IMR-90 (cell line): Measurements from ENCODE around the gene NXPH4. TPM values are rescaled to one million over a fixed set of nuclear protein-coding genes. Genes with fewer than 3 reads are reported as not detected.

ENCODE experiments used
- ATAC-seq: fragments of 200-7000 bp; cut with Tn5 transposase; 2 replicates; pipeline ENCODE4 v1.9.1; 2020; ENCODE audit warnings: low read depth, mild to moderate bottlenecking, moderate library complexity
- BruUV-seq: library from RNA; stranded (reverse); fragments of 400-500 nt; replicated peaks from 2 replicates; lab custom pipeline; 2021; lab: Mats Ljungman, UMichigan
- CTCF ChIA-PET: fragments of 300-600 bp; formaldehyde crosslinking; extraction: SDS; loops from one replicate; lab custom pipeline; 2021; ENCODE audit warnings: antibody characterized with exemption; lab: Yijun Ruan, JAX
- POLR2A ChIA-PET: fragments of 300-600 bp; sonication (Branson Sonifier 250); formaldehyde crosslinking; loops from one replicate; lab custom pipeline; 2022; ENCODE audit warnings: antibody characterized with exemption; ENCODE audit not compliant: unreplicated experiment; lab: Charles Lee
- DNase-seq: peaks from one replicate; pipeline ENCODE4 v3.0.0; 2013
- H2AFZ ChIP-seq: replicated peaks from 2 replicates; pipeline ENCODE3; 2013; ENCODE audit warnings: low read length, mild to moderate bottlenecking; ENCODE audit not compliant: poor library complexity
- H2AK5ac ChIP-seq: 2 replicates; pipeline ENCODE4 v1.6.1; 2013; ENCODE audit warnings: low read depth, low read length, inconsistent platforms
- H2AK9ac ChIP-seq: replicated peaks from 2 replicates; pipeline ENCODE3; 2013; ENCODE audit warnings: mild to moderate bottlenecking, low read depth, low read length, moderate library complexity; ENCODE audit not compliant: poor library complexity
- H2BK120ac ChIP-seq: 2 replicates; pipeline ENCODE4 v1.6.1; 2013; ENCODE audit warnings: low read depth, low read length, inconsistent platforms
- H2BK15ac ChIP-seq: 3 replicates; pipeline ENCODE4 v1.6.1; 2013; ENCODE audit warnings: low read depth, low read length, inconsistent platforms
- H2BK20ac ChIP-seq: 2 replicates; pipeline ENCODE4 v1.6.1; 2013; ENCODE audit warnings: low read depth, mild to moderate bottlenecking, inconsistent platforms, low read length, moderate library complexity
- H2BK5ac ChIP-seq: 2 replicates; pipeline ENCODE4 v1.6.1; 2013; ENCODE audit warnings: mild to moderate bottlenecking, low read depth, low read length, inconsistent platforms; ENCODE audit not compliant: poor library complexity, severe bottlenecking
- H3K14ac ChIP-seq: replicated peaks from 2 replicates; pipeline ENCODE4 v1.6.1; 2013; ENCODE audit warnings: low read depth, low read length, inconsistent platforms
- H3K18ac ChIP-seq: 2 replicates; pipeline ENCODE4 v1.6.1; 2013; ENCODE audit warnings: low read depth, low read length, control low read depth
- H3K23ac ChIP-seq: 2 replicates; pipeline ENCODE4 v1.6.1; 2013; ENCODE audit warnings: low read depth, low read length, inconsistent platforms
- H3K27ac ChIP-seq: 2 replicates; pipeline ENCODE4 v1.5.1; 2013; ENCODE audit warnings: mild to moderate bottlenecking, control low read depth, low read length; ENCODE audit not compliant: insufficient read depth
- H3K27me3 ChIP-seq: 2 replicates; pipeline ENCODE4 v1.6.1; 2013; ENCODE audit warnings: low read length; ENCODE audit not compliant: control insufficient read depth, insufficient read depth
- H3K36me3 ChIP-seq: 2 replicates; pipeline ENCODE4 v1.6.1; 2013; ENCODE audit warnings: low read length, mixed read lengths; ENCODE audit not compliant: control insufficient read depth, insufficient read depth
- H3K4ac ChIP-seq: 2 replicates; pipeline ENCODE4 v1.6.1; 2013; ENCODE audit warnings: low read depth, low read length, inconsistent platforms
- H3K4me1 ChIP-seq: 2 replicates; pipeline ENCODE4 v1.6.1; 2013; ENCODE audit warnings: low read length, mixed read lengths; ENCODE audit not compliant: control insufficient read depth, insufficient read depth
- H3K4me2 ChIP-seq: 2 replicates; pipeline ENCODE4 v1.6.1; 2013; ENCODE audit warnings: low read depth, mild to moderate bottlenecking, control low read depth, low read length, moderate library complexity
- H3K4me3 ChIP-seq: 2 replicates; pipeline ENCODE4 v1.5.1; 2013; ENCODE audit warnings: low read depth, mild to moderate bottlenecking, control low read depth, low read length, moderate library complexity; ENCODE audit not compliant: insufficient read depth
- H3K56ac ChIP-seq: 2 replicates; pipeline ENCODE4 v1.6.1; 2013; ENCODE audit warnings: low read length, inconsistent platforms; ENCODE audit not compliant: insufficient read depth; ENCODE audit errors: extremely low read depth
- H3K79me1 ChIP-seq, 2 experiments: 2 replicates each; pipeline ENCODE4 v1.6.1; 2013; ENCODE audit warnings: low read length in 2 of 2, inconsistent platforms in 1 of 2, low read depth in 1 of 2
- H3K9ac ChIP-seq: 2 replicates; pipeline ENCODE4 v1.6.1; 2013; ENCODE audit warnings: low read depth, low read length, control low read depth
- H3K9me1 ChIP-seq: 2 replicates; pipeline ENCODE4 v1.6.1; 2013; ENCODE audit warnings: low read length, inconsistent platforms; ENCODE audit not compliant: insufficient read depth
- H3K9me3 ChIP-seq: 2 replicates; pipeline ENCODE4 v1.6.1; 2013; ENCODE audit warnings: low read length; ENCODE audit not compliant: control insufficient read depth, insufficient read depth
- H4K20me1 ChIP-seq: 2 replicates; pipeline ENCODE4 v1.6.1; 2013; ENCODE audit warnings: low read length, inconsistent platforms; ENCODE audit not compliant: insufficient read depth
- H4K5ac ChIP-seq: 2 replicates; pipeline ENCODE4 v1.6.1; 2013; ENCODE audit warnings: mild to moderate bottlenecking, low read depth, low read length, control low read depth
- H4K8ac ChIP-seq, 2 experiments: 2 replicates each; pipeline ENCODE4 v1.6.1; 2013; ENCODE audit warnings: low read depth in 2 of 2, low read length in 2 of 2, control low read depth in 1 of 2, inconsistent platforms in 1 of 2
- H4K91ac ChIP-seq: 2 replicates; pipeline ENCODE4 v1.6.1; 2013; ENCODE audit warnings: low read depth, low read length, inconsistent platforms; ENCODE audit not compliant: insufficient read depth
- BHLHE40 ChIP-seq: fragments of 150-350 bp; IDR thresholded peaks from 2 replicates; pipeline ENCODE4 v1.6.1; 2016; ENCODE audit warnings: mild to moderate bottlenecking, low read depth, low read length
- CEBPB ChIP-seq: IDR thresholded peaks from 2 replicates; pipeline ENCODE4 v1.6.1; 2012; ENCODE audit warnings: low read depth, low read length, improper control_type of control experiment
- NFE2L2 ChIP-seq: fragments of 150-350 bp; IDR thresholded peaks from 2 replicates; pipeline ENCODE4 v1.6.1; 2016; ENCODE audit warnings: low read depth, mild to moderate bottlenecking, low read length
- POLR2A ChIP-seq: IDR thresholded peaks from 2 replicates; pipeline ENCODE4 v1.6.1; 2012; ENCODE audit warnings: mild to moderate bottlenecking, low read depth, low read length
- RAD21 ChIP-seq: IDR thresholded peaks from 2 replicates; pipeline ENCODE4 v1.6.1; 2012; ENCODE audit warnings: low read length, improper control_type of control experiment
- SMC3 ChIP-seq: fragments of 150-350 bp; IDR thresholded peaks from 2 replicates; pipeline ENCODE4 v1.6.1; 2016; ENCODE audit warnings: low read depth, mild to moderate bottlenecking, antibody characterized with exemption, low read length, moderate library complexity
- WGBS, 2 experiments: methylation state at CpG; one replicate each; pipeline versions ENCODE4 v1.1.5 to v1.1.7; 2013; ENCODE audit warnings: missing lambda C conversion rate in 2 of 2; ENCODE audit not compliant: insufficient read length in 1 of 2; ENCODE audit errors: extremely low coverage in 2 of 2; 5-methylcytosine and 5-hydroxymethylcytosine counted together
- dilution Hi-C: fragments of 300-500 bp; cut with HindIII; formaldehyde crosslinking; loops from one replicate; pipeline ENCODE4 v1.14.3; 2018; ENCODE audit warnings: low sequenced_read_pairs; ENCODE audit not compliant: unreplicated experiment
- in situ Hi-C: fragments of 300-500 bp; cut with MboI; formaldehyde crosslinking; loops from 3 replicates; pipeline ENCODE4 v1.14.3; 2019; ENCODE audit warnings: low sequenced_read_pairs, inconsistent platforms, mixed read lengths
- intact Hi-C: fragments of 100-400 bp; cut with micrococcal nuclease; formaldehyde crosslinking; loops from 2 replicates; pipeline ENCODE4 v1.10.0; 2022
- polyA plus RNA-seq, 3 experiments: library from polyadenylated mRNA; depleted of rRNA; stranded (reverse); fragments of >200 nt; gene quantifications; 2 replicates each; pipeline ENCODE4 v1.2.3, GENCODE V29; 2012; ENCODE audit warnings: low replicate concordance in 1 of 3
- total RNA-seq: library from RNA; depleted of rRNA; stranded (reverse); fragments of >200 nt; gene quantifications from 2 replicates; pipeline ENCODE4 v1.2.3, GENCODE V29; 2012

NXPH4 gene
- total and polyA plus RNA-seq, 2 of the 4 experiments (the other 2 are of a cell fraction), result 0.36 to 3.8 TPM

DNA sequence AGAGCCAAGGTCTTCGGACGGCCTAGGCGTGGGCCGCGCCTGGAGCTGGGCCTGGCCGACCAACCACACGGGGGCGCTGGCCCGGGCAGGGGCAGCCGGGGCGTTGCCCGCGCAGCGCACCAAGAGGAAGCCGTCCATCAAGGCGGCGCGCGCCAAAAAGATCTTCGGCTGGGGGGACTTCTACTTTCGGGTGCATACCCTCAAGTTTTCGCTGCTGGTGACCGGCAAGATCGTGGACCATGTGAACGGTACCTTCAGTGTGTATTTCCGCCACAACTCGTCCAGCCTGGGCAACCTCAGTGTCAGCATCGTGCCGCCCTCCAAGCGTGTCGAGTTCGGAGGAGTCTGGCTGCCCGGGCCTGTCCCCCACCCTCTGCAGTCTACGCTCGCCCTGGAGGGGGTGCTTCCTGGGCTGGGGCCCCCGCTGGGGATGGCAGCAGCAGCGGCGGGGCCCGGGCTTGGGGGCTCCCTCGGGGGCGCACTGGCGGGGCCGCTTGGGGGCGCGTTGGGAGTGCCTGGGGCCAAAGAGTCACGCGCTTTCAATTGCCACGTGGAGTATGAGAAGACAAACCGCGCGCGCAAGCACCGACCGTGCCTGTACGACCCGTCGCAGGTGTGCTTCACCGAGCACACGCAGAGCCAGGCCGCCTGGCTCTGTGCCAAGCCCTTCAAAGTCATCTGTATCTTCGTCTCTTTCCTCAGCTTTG lies 8.5 kb downstream of the NXPH4 start:
- no peak overlapping the region for H2BK15ac ChIP-seq
- no peak overlapping the region for H4K5ac ChIP-seq
- POLR2A ChIA-PET, result no interaction called here
- TF ChIP-seq CEBPB, result no peak
- no peak for TF ChIP-seq SMC3
- TF ChIP-seq RAD21, result no peak
- no peak for TF ChIP-seq POLR2A
- TF ChIP-seq BHLHE40, result no peak
- TF ChIP-seq NFE2L2, result no peak
- no peaks in the 10 kb centered on the region for H3K36me3 ChIP-seq
- no peak overlapping the region for H2AFZ ChIP-seq
- in situ Hi-C loops, result no loop called here
- peaks cover 4% of the 10 kb centered on the region for H4K20me1 ChIP-seq
- H3K14ac ChIP-seq, result no peak overlapping the region
- H3K4me1 ChIP-seq, result peaks cover 6% of the 10 kb centered on the region; the same call in 1 of the 2 replicates
- H3K27ac ChIP-seq, result no peak overlapping the region
- no peak overlapping the region for H2BK20ac ChIP-seq
- no peak for DNase-seq
- H3K4ac ChIP-seq, result no peak overlapping the region
- H3K4me2 ChIP-seq, result no peak overlapping the region
- no TSS peak for BruUV-seq
- H3K27me3 ChIP-seq, result peaks cover 31% of the 10 kb centered on the region
- H3K79me1 ChIP-seq, result peaks cover 2 to 11% of the 10 kb centered on the region in 2 experiments; a peak in 3 of 4 replicates
- no peak overlapping the region for H3K23ac ChIP-seq
- H3K18ac ChIP-seq, result no peak overlapping the region
- H3K9me1 ChIP-seq, result peaks cover 6% of the 10 kb centered on the region
- H3K56ac ChIP-seq, result no peak overlapping the region
- CTCF ChIA-PET, result no interaction called here
- H2AK9ac ChIP-seq, result no peak overlapping the region
- 55% methylated on average over 29 of the region's 61 CpGs; no CpG with 5 or more reads in 1 of the 2 experiments for WGBS, 2 experiments
- H4K91ac ChIP-seq, result no peak overlapping the region
- H3K4me3 ChIP-seq, result no peak overlapping the region
- no peak overlapping the region for H2AK5ac ChIP-seq
- intact Hi-C loops, result no loop called here
- no peak overlapping the region for H2BK120ac ChIP-seq
- dilution Hi-C loops, result no loop called here
- no peak overlapping the region for H3K9ac ChIP-seq
- H2BK5ac ChIP-seq, result no peak overlapping the region
- H4K8ac ChIP-seq, result no peak overlapping the region
- H3K9me3 ChIP-seq, result no peaks in the 10 kb centered on the region
- no peak for ATAC-seq
